H1 (cell line): ENCODE data around the gene GRM4. TPM values are rescaled to one million over a fixed set of nuclear protein-coding genes. Genes with fewer than 3 reads are reported as not detected.

Experiments
- BACH1 ChIP-seq: IDR thresholded peaks from 2 replicates; pipeline ENCODE4 v1.6.1; 2012; ENCODE audit warnings: low read length, improper control_type of control experiment
- JUND ChIP-seq: IDR thresholded peaks from 2 replicates; pipeline ENCODE4 v1.6.1; 2011; ENCODE audit warnings: mild to moderate bottlenecking, improper control_type of control experiment, low read length
- SIX5 ChIP-seq: IDR thresholded peaks from 2 replicates; pipeline ENCODE4 v1.6.1; 2011; ENCODE audit warnings: mild to moderate bottlenecking, low read depth, low read length
- SP4 ChIP-seq: IDR thresholded peaks from 2 replicates; pipeline ENCODE4 v1.6.1; 2012; ENCODE audit warnings: low read length, inconsistent platforms
- TCF12 ChIP-seq: IDR thresholded peaks from 2 replicates; pipeline ENCODE4 v1.6.1; 2011; ENCODE audit warnings: low read depth, mild to moderate bottlenecking, low read length
- TEAD4 ChIP-seq: IDR thresholded peaks from 2 replicates; pipeline ENCODE4 v1.6.1; 2012; ENCODE audit warnings: low read depth, low read length, inconsistent platforms, mixed read lengths
- polyA plus RNA-seq, 7 experiments: library from polyadenylated mRNA; depleted of rRNA in 3 of 7; stranded (reverse) in 5 of 7; unstranded in 2 of 7; fragments of >200 nt in 5 of 7; fragments of 200-250 nt in 2 of 7; gene quantifications; 1 replicate in 5 of 7; 2 replicates in 1 of 7; 4 replicates in 1 of 7; pipeline versions ENCODE4 v1.2.1 to v1.2.3, GENCODE V29; 2011 to 2013; ENCODE audit warnings: missing spikeins in 2 of 7, mixed read lengths in 2 of 7
- total RNA-seq: library from RNA; stranded (reverse); fragmentation: NEBNext Ultra II Directional; extraction: Animal tissue kit (Norgen Biotek cat#: 25700); gene quantifications from 2 replicates; pipeline ENCODE4 v1.2.1, GENCODE V29; 2021
- TF ChIP-seq, protein P1 (sequence below): IDR thresholded peaks from 2 replicates; pipeline ENCODE4 v1.6.1; 2012; ENCODE audit warnings: inconsistent platforms

GRM4 gene
- total and polyA plus RNA-seq, 2 of the 8 experiments (the other 6 are each of a cell fraction or from before 2014, with no cell fraction given), result 19.6 to 21.5 TPM

DNA sequence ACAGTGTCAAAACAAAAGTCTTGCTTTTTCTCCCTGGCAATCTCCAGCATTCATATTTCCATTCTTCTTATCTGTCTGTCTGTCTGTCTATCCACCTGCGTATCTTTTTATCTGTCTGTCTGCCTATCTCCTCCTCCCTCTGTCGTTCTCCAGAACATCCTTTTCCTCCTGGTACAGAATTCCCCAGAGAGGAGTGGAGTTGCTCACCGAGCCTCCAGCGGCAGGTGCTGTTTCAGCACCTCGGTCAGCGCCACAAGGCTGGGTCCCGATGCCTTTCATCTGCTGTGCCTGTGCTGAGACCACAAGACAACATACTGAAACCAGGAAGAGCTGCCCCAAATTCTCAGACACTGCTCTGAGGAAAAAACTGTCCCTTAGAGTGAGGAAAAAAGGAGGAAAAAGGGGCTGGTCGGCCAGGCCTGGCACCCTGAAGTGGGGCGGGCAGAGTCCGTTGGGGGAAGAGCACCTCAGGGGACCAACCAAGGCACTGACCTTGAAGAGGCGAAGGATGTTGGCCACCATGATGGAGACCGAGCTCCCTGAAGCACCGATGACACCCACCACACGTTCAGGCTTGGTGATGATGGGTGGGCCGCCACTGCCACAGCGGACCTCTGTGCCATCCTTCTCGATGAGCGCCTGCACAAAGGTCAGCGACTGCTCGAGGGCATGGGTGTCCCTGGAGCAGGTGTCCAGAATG lies 13.3 kb downstream of the GRM4 start (continued):
- TF ChIP-seq SIX5 (no peak), TCF12 (peak; percentile 66; the same call in 1 of the 2 replicates), TEAD4 (no peak), SP4 (0 out of 2 replicates have a peak, but pooled peaks have one; percentile 11), JUND (no peak), BACH1 (no peak)
- TF ChIP-seq, protein P1, sequence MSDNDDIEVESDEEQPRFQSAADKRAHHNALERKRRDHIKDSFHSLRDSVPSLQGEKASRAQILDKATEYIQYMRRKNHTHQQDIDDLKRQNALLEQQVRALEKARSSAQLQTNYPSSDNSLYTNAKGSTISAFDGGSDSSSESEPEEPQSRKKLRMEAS, result peak; percentile 74
